Measurements from ENCODE around the gene ACAP2. TPM values are rescaled to one million over a fixed set of nuclear protein-coding genes. Genes with fewer than 3 reads are reported as not detected.
A peak's percentile ranks its signal among the peaks of the same experiment; 100 is the strongest.

The ACAP2 gene
- total RNA-seq, 1 donor from 2014 or later: 14.3 TPM

DNA sequence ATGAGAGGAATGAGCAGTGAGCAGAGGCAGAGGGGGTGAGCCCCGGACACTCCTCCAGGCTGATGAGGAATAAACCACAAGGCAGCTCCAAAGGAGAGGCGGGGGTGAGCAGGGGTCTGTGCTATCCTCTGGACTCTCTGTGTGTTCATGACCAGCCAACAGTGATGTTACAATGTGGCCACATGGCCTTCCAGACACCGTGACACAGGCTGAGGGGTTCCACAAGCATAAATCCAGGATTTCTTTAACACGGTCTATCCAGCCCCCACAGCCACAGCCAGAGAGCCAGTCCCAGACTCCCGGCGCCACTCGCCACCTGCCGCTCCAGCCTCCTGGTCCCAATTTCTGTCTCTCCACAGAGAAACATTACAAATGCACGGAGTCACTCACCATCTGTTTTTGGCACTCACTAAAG, 196.2 kb downstream of the ACAP2 start:
- no peak overlapping the region for H3K4me3 ChIP-seq

GRCh38 chr3:195245531-195245951, 197.3 kb downstream of the ACAP2 start:
- no peak for TF ChIP-seq CTCF (IDR thresholded peaks at IDR 0.05; ENCODE audit: borderline replicate concordance)
- DNase-seq: no peak
- no peaks in the 10 kb centered on the region for H3K36me3 ChIP-seq
- no peaks in the 10 kb centered on the region for H3K27me3 ChIP-seq (ENCODE audit: low read depth)
- intact Hi-C loops (cut with micrococcal nuclease): no loop called here
- H3K9me3 ChIP-seq (replicated peaks): no peaks in the 10 kb centered on the region
- peaks cover 3% of the 10 kb centered on the region for H3K4me1 ChIP-seq
- H3K4me3 ChIP-seq: no peak overlapping the region
- H3K27ac ChIP-seq (replicated peaks): no peak overlapping the region

More for the DNA sequence above, 196.2 kb downstream of the ACAP2 start:
- peaks cover 8% of the 10 kb centered on the region for H3K4me1 ChIP-seq
- no peak for TF ChIP-seq CTCF (IDR thresholded peaks at IDR 0.05; ENCODE audit: borderline replicate concordance)
- intact Hi-C loops (cut with micrococcal nuclease): no loop called here
- no peaks in the 10 kb centered on the region for H3K36me3 ChIP-seq
- no peak for DNase-seq
- no peak overlapping the region for H3K27ac ChIP-seq (replicated peaks)
- H3K9me3 ChIP-seq (replicated peaks): no peaks in the 10 kb centered on the region
- no peaks in the 10 kb centered on the region for H3K27me3 ChIP-seq (ENCODE audit: low read depth)

DNA sequence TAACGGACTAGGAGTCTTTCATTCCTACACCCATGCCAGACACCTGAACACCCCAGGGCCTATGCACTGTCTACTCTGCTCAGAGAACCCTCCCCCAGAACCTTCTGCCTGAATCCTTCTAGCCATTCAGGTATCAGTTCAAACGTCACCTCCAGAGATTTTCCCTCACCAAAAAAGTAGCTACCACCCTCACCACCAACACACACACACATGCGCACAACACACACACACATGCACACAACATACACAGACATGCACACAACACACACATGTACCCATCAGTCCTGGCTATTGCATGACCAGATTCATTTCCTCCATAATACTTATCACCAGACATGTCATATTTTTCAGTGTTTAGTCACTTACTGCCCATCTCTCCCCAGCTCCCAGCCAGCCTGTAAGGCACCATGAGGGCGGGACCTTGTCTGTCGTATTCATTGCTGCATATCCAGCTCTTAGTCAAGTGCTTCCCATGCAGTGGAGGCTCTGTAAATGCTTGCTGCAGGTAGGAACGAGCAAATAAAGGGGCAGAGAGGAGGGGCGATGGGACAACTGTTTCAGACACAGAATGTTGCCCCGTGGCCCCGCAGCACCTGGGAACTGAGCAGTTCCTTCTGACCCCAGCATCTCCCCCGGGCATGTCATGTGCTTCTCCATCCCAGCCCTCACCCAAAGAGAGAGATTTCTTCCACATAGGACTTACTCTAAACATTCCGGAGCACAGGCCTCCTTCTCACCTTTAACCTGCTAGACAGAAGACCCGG, 201.0 kb downstream of the ACAP2 start:
- no peak for TF ChIP-seq CTCF (IDR thresholded peaks at IDR 0.05; ENCODE audit: borderline replicate concordance)
- Histone ChIP-seq H3K36me3 (no peaks in the 10 kb centered on the region), H3K4me1 (peaks cover 27% of the 10 kb centered on the region), H3K4me3 (no peak overlapping the region), H3K9me3 (replicated peaks) (peaks cover 2% of the 10 kb centered on the region), H3K27me3 (ENCODE audit: low read depth) (no peaks in the 10 kb centered on the region), H3K27ac (replicated peaks) (no peak overlapping the region)
- intact Hi-C loops (cut with micrococcal nuclease): no loop called here
- no peak for DNase-seq

DNA sequence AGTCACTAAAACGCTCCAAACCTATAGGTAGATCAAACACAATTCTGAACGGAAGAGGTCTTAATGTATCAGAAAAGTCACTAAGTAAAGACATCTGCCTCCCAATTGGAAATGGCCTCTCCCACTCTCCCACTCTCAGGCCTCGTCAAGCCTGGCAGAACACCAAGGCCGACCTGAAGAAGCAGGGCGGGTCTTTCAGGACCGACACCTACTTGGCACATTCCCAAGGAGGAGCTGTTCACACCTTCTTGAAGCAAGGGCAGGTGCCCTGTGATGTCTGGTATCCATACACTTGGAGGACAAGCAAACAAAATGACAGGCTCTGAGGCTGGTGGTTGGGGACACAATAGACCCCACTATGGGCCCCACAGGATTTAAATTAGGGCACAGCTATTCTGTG, 201.9 kb downstream of the ACAP2 start:
- no peak for DNase-seq
- H3K27me3 ChIP-seq (ENCODE audit: low read depth): no peaks in the 10 kb centered on the region
- no peak overlapping the region for H3K4me3 ChIP-seq
- TF ChIP-seq CTCF (IDR thresholded peaks at IDR 0.05; ENCODE audit: borderline replicate concordance): no peak
- peaks cover 4% of the 10 kb centered on the region for H3K9me3 ChIP-seq (replicated peaks)
- H3K4me1 ChIP-seq: peaks cover 27% of the 10 kb centered on the region
- intact Hi-C loops (cut with micrococcal nuclease): no loop called here
- no peaks in the 10 kb centered on the region for H3K36me3 ChIP-seq
- no peak overlapping the region for H3K27ac ChIP-seq (replicated peaks)

DNA sequence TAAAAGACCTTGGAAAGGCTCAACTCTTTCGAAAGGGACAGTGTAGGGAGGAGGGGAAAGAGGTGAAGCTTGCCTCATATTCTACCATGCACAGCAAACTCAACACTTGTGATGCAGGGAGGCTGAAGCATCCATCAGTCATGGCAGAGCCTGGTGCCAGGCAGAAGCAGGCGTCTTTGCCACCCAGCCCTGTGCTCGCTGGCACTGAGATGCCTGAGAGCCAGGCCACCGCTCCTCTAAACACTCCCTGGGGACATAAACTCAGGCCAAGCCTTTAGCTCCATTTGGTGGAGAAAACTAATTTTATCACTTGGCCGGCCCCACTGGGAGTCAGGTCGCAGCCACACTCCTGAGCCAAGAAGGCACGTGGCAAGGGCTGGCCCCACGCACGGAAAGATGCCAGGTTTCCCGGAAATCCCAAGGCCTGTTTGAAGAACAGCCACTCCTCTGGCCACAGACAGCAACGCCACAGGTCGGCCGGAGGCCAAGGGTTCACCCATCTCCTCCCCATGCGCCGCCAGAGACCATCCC, 202.6 kb downstream of the ACAP2 start:
- peaks cover 4% of the 10 kb centered on the region for H3K9me3 ChIP-seq (replicated peaks)
- H3K4me1 ChIP-seq: peaks cover 27% of the 10 kb centered on the region
- peak overlapping the region; percentile 34 for H3K27ac ChIP-seq (replicated peaks)
- no peaks in the 10 kb centered on the region for H3K27me3 ChIP-seq (ENCODE audit: low read depth)
- TF ChIP-seq CTCF (IDR thresholded peaks at IDR 0.05; ENCODE audit: borderline replicate concordance): no peak
- DNase-seq: peak; percentile 53
- intact Hi-C loops (cut with micrococcal nuclease): no loop called here
- H3K36me3 ChIP-seq: no peaks in the 10 kb centered on the region
- H3K4me3 ChIP-seq: no peak overlapping the region
